Parathyroid adenoma (tissue), 2 donors: ENCODE data around the gene PARP8.

Experiments used
- H2AFZ ChIP-seq: fragments of 300-600 bp; sonication (generic); one replicate; pipeline ENCODE4 v1.7.0; 2017; ENCODE audit warnings: antibody characterized with exemption, mild to moderate bottlenecking
- H3K27ac ChIP-seq: fragments of 300-600 bp; sonication (generic); one replicate; pipeline ENCODE4 v1.7.0; 2017
- H3K27me3 ChIP-seq: fragments of 300-600 bp; sonication (generic); one replicate; pipeline ENCODE4 v1.7.0; 2017; ENCODE audit warnings: low read length; ENCODE audit not compliant: control insufficient read depth, insufficient read depth
- H3K36me3 ChIP-seq: fragments of 300-600 bp; sonication (generic); one replicate; pipeline ENCODE4 v1.7.0; 2017; ENCODE audit warnings: low read length; ENCODE audit not compliant: control insufficient read depth, insufficient read depth
- H3K4me1 ChIP-seq: fragments of 300-600 bp; sonication (generic); one replicate; pipeline ENCODE4 v1.7.0; 2017; ENCODE audit warnings: control low read depth
- H3K4me2 ChIP-seq: fragments of 300-600 bp; sonication (generic); one replicate; pipeline ENCODE4 v1.7.0; 2017; ENCODE audit warnings: low read length
- H3K4me3 ChIP-seq: fragments of 300-600 bp; sonication (generic); one replicate; pipeline ENCODE4 v1.7.0; 2017; ENCODE audit warnings: low read depth, low read length
- H3K79me2 ChIP-seq: fragments of 300-600 bp; sonication (generic); one replicate; pipeline ENCODE4 v1.7.0; 2017; ENCODE audit warnings: control low read depth
- H3K9ac ChIP-seq: fragments of 300-600 bp; sonication (generic); one replicate; pipeline ENCODE4 v1.7.0; 2017; ENCODE audit warnings: mild to moderate bottlenecking
- H3K9me3 ChIP-seq: fragments of 300-600 bp; sonication (generic); one replicate; pipeline ENCODE4 v1.7.0; 2017; ENCODE audit warnings: low read length; ENCODE audit not compliant: control insufficient read depth
- TF ChIP-seq, protein P1 (sequence below): fragments of 300-600 bp; sonication (generic); IDR thresholded peaks from one replicate; pipeline ENCODE4 v1.7.0; 2017; ENCODE audit warnings: antibody characterized with exemption, mild to moderate bottlenecking
- donor health status: primary hyperparathyroidism.

Gene PARP8

DNA sequence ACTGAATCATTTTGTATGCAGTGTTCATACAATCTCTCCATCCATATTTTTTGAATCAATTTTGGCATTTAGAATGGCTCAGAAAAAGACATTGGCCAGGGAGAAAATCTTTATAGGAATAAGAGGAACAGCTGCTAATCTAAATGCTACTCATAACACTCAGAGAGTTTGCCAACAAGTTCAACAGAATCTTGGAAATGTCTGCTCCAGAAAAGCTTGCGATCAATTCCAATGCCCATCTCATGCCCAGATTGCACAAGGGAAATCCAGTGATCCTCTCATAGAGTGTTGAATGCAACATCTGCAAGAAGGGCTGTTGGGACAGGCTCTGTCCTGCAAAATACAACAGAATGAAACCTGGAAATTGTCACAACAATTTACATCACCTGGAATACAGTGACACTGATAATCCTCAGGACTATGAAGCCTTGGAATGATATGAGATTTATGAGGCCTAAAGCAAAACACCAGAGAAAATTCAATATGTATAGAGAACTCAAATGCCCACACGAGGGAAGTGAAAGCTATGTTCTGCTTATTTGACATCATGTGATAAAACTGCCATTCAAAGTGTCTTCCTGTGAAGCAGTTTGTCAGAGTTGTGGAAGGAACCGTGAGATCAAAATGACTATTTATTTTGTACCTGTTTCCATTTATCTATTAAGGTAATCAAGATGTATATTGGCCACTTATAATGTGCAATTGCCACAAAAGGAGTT lies 190.1 kb downstream of the PARP8 start:
- Histone ChIP-seq H3K27me3 (no peaks in the 10 kb centered on the region), H3K79me2 (no peaks in the 10 kb centered on the region), H3K27ac (no peak overlapping the region), H3K36me3 (no peaks in the 10 kb centered on the region), H3K4me2 (no peak overlapping the region), H3K9ac (no peak overlapping the region), H2AFZ (no peak overlapping the region), H3K4me1 (no peaks in the 10 kb centered on the region), H3K4me3 (no peak overlapping the region), H3K9me3 (no peaks in the 10 kb centered on the region)
- TF ChIP-seq, protein P1, sequence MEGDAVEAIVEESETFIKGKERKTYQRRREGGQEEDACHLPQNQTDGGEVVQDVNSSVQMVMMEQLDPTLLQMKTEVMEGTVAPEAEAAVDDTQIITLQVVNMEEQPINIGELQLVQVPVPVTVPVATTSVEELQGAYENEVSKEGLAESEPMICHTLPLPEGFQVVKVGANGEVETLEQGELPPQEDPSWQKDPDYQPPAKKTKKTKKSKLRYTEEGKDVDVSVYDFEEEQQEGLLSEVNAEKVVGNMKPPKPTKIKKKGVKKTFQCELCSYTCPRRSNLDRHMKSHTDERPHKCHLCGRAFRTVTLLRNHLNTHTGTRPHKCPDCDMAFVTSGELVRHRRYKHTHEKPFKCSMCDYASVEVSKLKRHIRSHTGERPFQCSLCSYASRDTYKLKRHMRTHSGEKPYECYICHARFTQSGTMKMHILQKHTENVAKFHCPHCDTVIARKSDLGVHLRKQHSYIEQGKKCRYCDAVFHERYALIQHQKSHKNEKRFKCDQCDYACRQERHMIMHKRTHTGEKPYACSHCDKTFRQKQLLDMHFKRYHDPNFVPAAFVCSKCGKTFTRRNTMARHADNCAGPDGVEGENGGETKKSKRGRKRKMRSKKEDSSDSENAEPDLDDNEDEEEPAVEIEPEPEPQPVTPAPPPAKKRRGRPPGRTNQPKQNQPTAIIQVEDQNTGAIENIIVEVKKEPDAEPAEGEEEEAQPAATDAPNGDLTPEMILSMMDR: no peak

DNA sequence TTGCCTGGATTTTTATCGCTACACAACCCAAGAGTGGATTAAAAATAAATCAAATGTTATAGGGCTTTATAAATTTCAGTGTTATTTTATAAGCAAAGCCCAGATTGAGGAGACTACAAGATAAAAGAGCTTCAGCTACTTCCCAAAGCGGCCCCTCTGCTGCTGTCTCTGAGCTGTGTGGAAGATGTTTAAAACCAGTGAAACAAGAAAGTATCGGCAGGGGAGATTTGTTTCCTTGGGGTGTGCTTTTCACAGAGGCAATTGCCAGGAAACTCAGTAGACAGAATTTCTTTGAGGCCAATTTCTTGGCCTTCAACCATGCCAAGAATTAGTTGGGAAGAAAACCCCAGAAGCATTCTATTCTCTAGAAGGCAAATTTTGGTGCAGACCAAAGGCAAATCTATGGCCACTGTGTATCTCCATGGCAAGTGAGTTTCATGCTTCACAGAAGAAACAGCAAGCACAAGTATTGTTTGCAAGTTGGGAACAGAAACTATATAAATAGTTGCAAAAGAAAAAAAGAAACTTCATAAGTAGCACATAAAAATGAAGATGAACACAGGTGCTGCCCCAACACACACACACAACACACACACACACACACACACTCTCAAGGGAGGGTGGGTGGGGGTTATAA lies 197.2 kb downstream of the PARP8 start:
- Histone ChIP-seq H3K9ac (no peak overlapping the region), H3K27ac (no peak overlapping the region), H3K9me3 (no peaks in the 10 kb centered on the region), H3K27me3 (no peaks in the 10 kb centered on the region), H3K4me1 (no peaks in the 10 kb centered on the region), H3K4me2 (no peak overlapping the region), H3K4me3 (no peak overlapping the region), H3K79me2 (no peaks in the 10 kb centered on the region), H2AFZ (no peak overlapping the region), H3K36me3 (no peaks in the 10 kb centered on the region)
- TF ChIP-seq, protein P1: no peak

DNA sequence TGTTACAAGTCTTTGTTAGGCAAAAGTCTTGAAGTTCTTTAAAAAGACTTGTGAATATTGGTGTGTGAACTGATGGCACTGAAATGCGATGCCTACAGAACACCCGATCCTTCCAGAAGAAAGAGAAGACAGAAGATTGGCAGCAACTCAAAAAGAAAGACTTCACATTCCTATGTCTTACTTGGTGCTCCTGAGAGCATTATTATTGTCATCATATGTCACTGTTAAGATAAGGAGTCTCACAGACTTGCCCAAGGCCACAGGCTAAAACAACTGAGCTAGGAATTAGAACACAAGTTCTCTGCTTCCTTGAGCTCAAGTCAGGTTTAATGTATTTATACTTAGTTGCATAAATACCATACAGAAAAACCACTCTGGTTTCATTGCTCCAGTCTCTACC lies 198.0 kb downstream of the PARP8 start:
- H2AFZ ChIP-seq: no peak overlapping the region
- H3K4me1 ChIP-seq: no peaks in the 10 kb centered on the region
- TF ChIP-seq, protein P1: no peak
- no peaks in the 10 kb centered on the region for H3K79me2 ChIP-seq
- H3K9ac ChIP-seq: no peak overlapping the region
- H3K36me3 ChIP-seq: no peaks in the 10 kb centered on the region
- no peak overlapping the region for H3K4me3 ChIP-seq
- H3K4me2 ChIP-seq: no peak overlapping the region
- H3K27ac ChIP-seq: no peak overlapping the region
- H3K27me3 ChIP-seq: no peaks in the 10 kb centered on the region
- no peaks in the 10 kb centered on the region for H3K9me3 ChIP-seq

DNA sequence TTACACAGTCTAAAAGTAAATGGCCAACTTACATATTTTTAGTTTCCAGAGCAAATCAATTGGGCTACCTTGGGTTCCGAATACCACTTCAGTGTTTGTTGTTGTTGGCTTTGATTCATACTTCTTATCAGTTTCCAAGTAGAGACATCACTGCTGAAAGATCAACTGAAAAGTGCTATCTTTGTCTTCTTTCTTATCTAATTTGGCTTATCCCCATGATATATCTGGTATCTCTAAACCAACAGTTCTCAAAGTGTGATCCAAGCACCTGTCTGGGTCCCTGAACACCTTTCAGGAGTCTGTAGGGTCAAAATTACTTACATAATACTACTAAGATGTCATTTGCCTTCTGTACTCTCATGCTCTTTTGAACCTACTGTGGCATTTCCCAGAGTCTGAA lies 200.0 kb downstream of the PARP8 start:
- TF ChIP-seq, protein P1: no peak
- no peak overlapping the region for H3K27ac ChIP-seq
- no peak overlapping the region for H3K9ac ChIP-seq
- H3K4me2 ChIP-seq: no peak overlapping the region
- H3K9me3 ChIP-seq: no peaks in the 10 kb centered on the region
- no peak overlapping the region for H3K4me3 ChIP-seq
- no peak overlapping the region for H2AFZ ChIP-seq
- no peaks in the 10 kb centered on the region for H3K4me1 ChIP-seq
- H3K36me3 ChIP-seq: no peaks in the 10 kb centered on the region
- no peaks in the 10 kb centered on the region for H3K79me2 ChIP-seq
- H3K27me3 ChIP-seq: no peaks in the 10 kb centered on the region

DNA sequence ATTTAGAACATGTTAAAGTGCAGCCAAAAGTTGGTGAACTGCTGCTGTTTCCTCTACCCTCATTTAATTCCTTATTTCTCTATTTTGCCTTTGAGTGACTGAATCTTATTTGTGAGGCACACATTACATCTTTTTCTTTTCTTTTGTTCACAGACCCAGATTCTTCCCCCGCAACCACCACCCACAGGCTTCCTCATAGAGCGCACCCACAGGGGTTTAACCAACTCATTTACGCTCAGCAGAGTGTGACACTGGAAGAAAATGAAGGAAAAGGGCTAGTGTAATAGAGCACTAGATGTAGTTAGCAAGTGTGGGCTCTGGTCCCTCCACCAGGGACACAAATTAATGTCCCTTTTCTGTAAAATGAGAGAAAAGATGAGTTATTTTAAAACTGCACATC lies 200.7 kb downstream of the PARP8 start:
- Histone ChIP-seq H3K9me3 (no peaks in the 10 kb centered on the region), H3K4me2 (no peak overlapping the region), H3K27ac (no peak overlapping the region), H3K9ac (no peak overlapping the region), H3K4me1 (no peaks in the 10 kb centered on the region), H3K27me3 (no peaks in the 10 kb centered on the region), H3K79me2 (no peaks in the 10 kb centered on the region), H3K4me3 (no peak overlapping the region), H3K36me3 (no peaks in the 10 kb centered on the region), H2AFZ (no peak overlapping the region)
- TF ChIP-seq, protein P1: no peak
